Measurements from ENCODE around the gene LRPAP1. TPM values are rescaled to one million over a fixed set of nuclear protein-coding genes. Genes with fewer than 3 reads are reported as not detected.

LRPAP1 gene
- total and polyA plus RNA-seq, 7 donors, result 25.2 to 127 (median 87.4) TPM

DNA sequence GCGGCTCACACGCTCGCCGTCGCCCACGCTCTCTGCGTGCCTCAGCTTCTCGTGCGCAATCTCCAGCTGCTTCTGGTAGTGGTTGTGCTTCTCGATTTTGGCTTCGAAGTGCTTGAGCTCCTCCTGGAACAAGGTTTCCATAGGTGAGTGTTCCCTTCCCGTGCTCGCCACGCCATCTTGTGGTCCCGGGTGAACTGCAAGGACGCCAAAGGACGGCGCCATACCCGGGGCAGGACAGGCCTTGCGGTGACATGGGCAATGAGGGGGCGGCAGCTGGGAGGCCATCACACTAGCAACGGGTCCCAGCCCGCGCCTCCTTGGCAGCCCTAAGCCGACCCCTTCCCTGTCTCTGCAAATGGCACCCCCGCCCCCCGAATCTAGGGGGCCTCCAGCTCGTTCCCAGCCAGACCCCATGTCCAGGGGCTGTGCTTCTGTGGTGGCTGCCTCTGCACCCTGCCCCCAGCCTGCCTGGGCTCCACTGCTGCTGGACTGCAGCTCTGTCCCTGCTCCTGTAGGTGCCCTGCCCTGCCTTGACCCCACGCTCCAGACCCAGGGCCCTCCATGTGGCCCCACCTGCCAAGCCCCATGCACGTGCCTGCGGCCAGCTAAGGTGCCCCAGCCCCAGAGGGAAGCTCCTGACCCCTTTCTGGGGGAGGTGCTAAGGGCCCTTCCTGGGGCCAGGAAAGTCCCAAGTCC, 17.3 kb downstream of the LRPAP1 start:
- H3K9me3 ChIP-seq, result no peaks in the 10 kb centered on the region
- no peaks in the 10 kb centered on the region for H3K27me3 ChIP-seq
- no peak for DNase-seq
- H3K4me3 ChIP-seq, result no peak overlapping the region
- H3K27ac ChIP-seq, result no peak overlapping the region
- peaks cover 43 to 96% (median 69%) of the 10 kb centered on the region in 4 donors for H3K36me3 ChIP-seq
- WGBS, 2 donors, result 90 to 91% methylated on average over 31 of the region's 31 CpGs
- intact Hi-C loops (cut with DNase I), result no loop called here
- no peaks in the 10 kb centered on the region for H3K4me1 ChIP-seq
- TF ChIP-seq EP300 (IDR thresholded peaks at IDR 0.05) (no peak), POLR2AphosphoS5 (IDR thresholded peaks at IDR 0.05) (no peak), POLR2A (IDR thresholded peaks at IDR 0.05) (no peak)
- TF ChIP-seq, protein P1, sequence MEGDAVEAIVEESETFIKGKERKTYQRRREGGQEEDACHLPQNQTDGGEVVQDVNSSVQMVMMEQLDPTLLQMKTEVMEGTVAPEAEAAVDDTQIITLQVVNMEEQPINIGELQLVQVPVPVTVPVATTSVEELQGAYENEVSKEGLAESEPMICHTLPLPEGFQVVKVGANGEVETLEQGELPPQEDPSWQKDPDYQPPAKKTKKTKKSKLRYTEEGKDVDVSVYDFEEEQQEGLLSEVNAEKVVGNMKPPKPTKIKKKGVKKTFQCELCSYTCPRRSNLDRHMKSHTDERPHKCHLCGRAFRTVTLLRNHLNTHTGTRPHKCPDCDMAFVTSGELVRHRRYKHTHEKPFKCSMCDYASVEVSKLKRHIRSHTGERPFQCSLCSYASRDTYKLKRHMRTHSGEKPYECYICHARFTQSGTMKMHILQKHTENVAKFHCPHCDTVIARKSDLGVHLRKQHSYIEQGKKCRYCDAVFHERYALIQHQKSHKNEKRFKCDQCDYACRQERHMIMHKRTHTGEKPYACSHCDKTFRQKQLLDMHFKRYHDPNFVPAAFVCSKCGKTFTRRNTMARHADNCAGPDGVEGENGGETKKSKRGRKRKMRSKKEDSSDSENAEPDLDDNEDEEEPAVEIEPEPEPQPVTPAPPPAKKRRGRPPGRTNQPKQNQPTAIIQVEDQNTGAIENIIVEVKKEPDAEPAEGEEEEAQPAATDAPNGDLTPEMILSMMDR (IDR thresholded peaks at IDR 0.05), result no peak

DNA sequence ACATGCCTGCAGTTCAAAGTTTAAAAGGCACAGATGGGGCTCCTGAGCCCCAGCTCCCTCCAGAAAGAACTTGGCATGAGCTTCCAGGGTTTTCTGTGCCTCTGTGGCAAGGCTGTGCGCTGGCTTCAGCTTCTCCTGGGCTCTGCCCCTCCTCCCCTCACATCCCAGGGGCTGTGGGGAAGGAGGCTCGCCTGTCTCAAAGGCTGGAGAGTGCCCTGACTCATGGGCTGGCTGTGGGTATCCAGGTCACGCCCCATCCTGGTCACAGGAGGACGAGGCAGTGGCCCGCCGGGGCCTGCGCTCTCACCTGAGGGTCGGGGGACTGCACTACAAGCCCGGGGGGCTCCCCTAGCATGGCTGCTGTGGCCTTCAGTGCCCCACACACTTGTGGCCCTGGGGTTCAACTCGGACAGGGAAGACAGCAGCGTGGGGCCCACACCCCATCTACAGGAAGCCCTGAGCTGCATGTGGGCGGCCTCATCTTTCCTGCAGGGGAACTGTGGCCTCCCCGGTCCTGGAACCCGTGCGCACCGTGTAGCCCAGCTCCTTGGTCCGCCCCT, 17.9 kb downstream of the LRPAP1 start:
- intact Hi-C loops (cut with DNase I), result no loop called here
- WGBS, 2 donors, result 91 to 92% methylated on average over 17 of the region's 17 CpGs
- H3K27me3 ChIP-seq, result no peaks in the 10 kb centered on the region
- no peaks in the 10 kb centered on the region for H3K9me3 ChIP-seq
- DNase-seq, result no peak
- TF ChIP-seq POLR2AphosphoS5 (IDR thresholded peaks at IDR 0.05) (no peak), EP300 (IDR thresholded peaks at IDR 0.05) (no peak)
- TF ChIP-seq, protein P1 (IDR thresholded peaks at IDR 0.05), result no peak
- H3K36me3 ChIP-seq, result peaks cover 37 to 96% (median 66%) of the 10 kb centered on the region in 4 donors
- no peak overlapping the region for H3K4me3 ChIP-seq
- no peak overlapping the region for H3K27ac ChIP-seq
- H3K4me1 ChIP-seq, result no peaks in the 10 kb centered on the region

DNA sequence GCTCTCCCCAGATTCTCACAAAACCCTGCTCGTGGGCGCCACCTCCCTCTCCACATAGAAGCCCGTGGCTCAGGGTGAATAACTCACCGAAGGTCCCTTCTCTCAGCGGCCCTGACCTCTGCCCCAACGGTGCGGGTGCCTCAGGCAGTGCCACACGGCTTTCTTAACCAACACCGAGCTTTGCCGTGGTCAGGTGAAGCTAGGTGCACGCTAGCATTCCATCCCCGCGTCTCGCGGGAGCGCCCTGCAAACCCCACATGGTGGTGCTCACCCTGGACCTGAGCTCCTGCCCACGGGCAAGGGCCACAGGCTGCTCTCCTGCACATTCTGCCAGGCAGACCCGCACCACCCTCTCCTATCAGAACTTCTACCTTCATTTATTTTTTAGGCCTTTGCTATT, 18.4 kb downstream of the LRPAP1 start:
- peaks cover 34 to 93% (median 63%) of the 10 kb centered on the region in 4 donors for H3K36me3 ChIP-seq
- no peaks in the 10 kb centered on the region for H3K4me1 ChIP-seq
- H3K27me3 ChIP-seq, result no peaks in the 10 kb centered on the region
- no peak for DNase-seq
- intact Hi-C loops (cut with DNase I), result no loop called here
- H3K9me3 ChIP-seq, result no peaks in the 10 kb centered on the region
- H3K4me3 ChIP-seq, result no peak overlapping the region
- TF ChIP-seq EP300 (IDR thresholded peaks at IDR 0.05) (no peak), POLR2AphosphoS5 (IDR thresholded peaks at IDR 0.05) (no peak), POLR2A (IDR thresholded peaks at IDR 0.05) (no peak)
- TF ChIP-seq, protein P1 (IDR thresholded peaks at IDR 0.05), result no peak
- WGBS, 2 donors, result 94 to 95% methylated on average over 18 of the region's 18 CpGs
- H3K27ac ChIP-seq, result no peak overlapping the region

DNA sequence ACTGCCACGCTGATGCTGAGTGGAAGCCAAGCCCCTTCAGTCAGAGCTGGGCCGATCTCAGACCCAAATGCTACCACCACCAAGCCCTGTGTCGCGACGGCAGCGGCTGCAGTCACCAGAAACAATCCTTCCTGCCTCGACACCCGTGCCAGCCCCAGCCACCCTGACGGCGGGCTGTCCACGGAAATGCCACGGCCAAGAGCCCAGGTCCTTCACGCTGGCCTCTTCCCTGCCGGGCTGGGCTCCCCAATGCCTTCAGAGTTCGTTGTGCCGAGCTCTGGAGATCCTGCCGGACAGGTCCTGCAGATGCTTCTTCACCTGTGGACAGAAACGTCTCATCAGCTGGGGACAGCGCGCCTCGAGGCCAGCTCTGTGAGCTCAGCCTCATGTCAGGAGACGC, 19.5 kb downstream of the LRPAP1 start:
- TF ChIP-seq, protein P1 (IDR thresholded peaks at IDR 0.05), result no peak
- no peak for TF ChIP-seq POLR2A (IDR thresholded peaks at IDR 0.05)
- TF ChIP-seq EP300 (IDR thresholded peaks at IDR 0.05), result no peak
- TF ChIP-seq POLR2AphosphoS5 (IDR thresholded peaks at IDR 0.05), result no peak
- no peaks in the 10 kb centered on the region for H3K4me1 ChIP-seq
- WGBS, 2 donors, result 93 to 95% methylated on average over 22 of the region's 22 CpGs

More for the DNA sequence above, 19.5 kb downstream of the LRPAP1 start:
- Histone ChIP-seq H3K27me3 (no peaks in the 10 kb centered on the region), H3K36me3 (peaks cover 28 to 92% (median 60%) of the 10 kb centered on the region in 4 donors), H3K4me3 (no peak overlapping the region), H3K27ac (no peak overlapping the region), H3K9me3 (no peaks in the 10 kb centered on the region)
- intact Hi-C loops (cut with DNase I), result no loop called here
- DNase-seq, result no peak

Measured in sigmoid colon (tissue), 7 donors.